Prostate gland (tissue), 2 donors: ENCODE results near the gene PRDM11. TPM values are rescaled to one million over a fixed set of nuclear protein-coding genes. Genes with fewer than 3 reads are reported as not detected.

Experiments used
- DNase-seq: peaks from one replicate; pipeline ENCODE4 v3.0.0-alpha.2; 2019; ENCODE audit warnings: low spot score
- H3K27ac ChIP-seq, 2 donors: fragments of 200-600 bp; sonication (generic); 2 replicates each; pipeline ENCODE4 v1.5.1; 2017 to 2019
- H3K27me3 ChIP-seq: fragments of 200-600 bp; sonication (generic); replicated peaks from 2 replicates; pipeline ENCODE4 v1.5.1; 2019; ENCODE audit not compliant: insufficient read depth
- H3K36me3 ChIP-seq, 2 donors: fragments of 200-600 bp; sonication (generic); 1 replicate in 1 of 2; 2 replicates in 1 of 2; pipeline versions ENCODE4 v1.5.1 to v1.8.1; 2017 to 2019
- H3K4me1 ChIP-seq: fragments of 200-600 bp; sonication (generic); replicated peaks from 2 replicates; pipeline ENCODE4 v1.5.1; 2019
- H3K4me3 ChIP-seq, 2 donors: fragments of 200-600 bp; sonication (generic); 2 replicates each; pipeline ENCODE4 v1.5.1; 2017 to 2019
- H3K9me3 ChIP-seq: fragments of 200-600 bp; sonication (generic); 2 replicates; pipeline ENCODE4 v1.5.1; 2017
- POLR2A ChIP-seq: fragments of 450-650 bp; IDR thresholded peaks from one replicate; pipeline ENCODE4 v1.6.1; 2016; ENCODE audit warnings: antibody characterized with exemption, mild to moderate bottlenecking
- POLR2AphosphoS5 ChIP-seq: sonication (generic); formaldehyde crosslinking; IDR thresholded peaks from one replicate; pipeline ENCODE4 v1.6.1; 2017; ENCODE audit warnings: antibody characterized with exemption
- WGBS: methylation state at CpG from one replicate; pipeline ENCODE4 v1.1.5; 2018; 5-methylcytosine and 5-hydroxymethylcytosine counted together
- intact Hi-C: fragments of 100-400 bp; cut with DNase I; formaldehyde crosslinking; loops from one replicate; pipeline ENCODE4 v1.14.2; 2022
- total RNA-seq, 2 donors: library from RNA; depleted of rRNA; stranded (reverse); fragments of >200 nt; gene quantifications; one replicate each; pipeline ENCODE4 v1.1.0, GENCODE V29; 2016
- TF ChIP-seq, protein P1 (sequence below), 4 experiments: fragments of 200-600 bp in 2 of 4; fragments of 450-650 bp in 2 of 4; sonication (generic) in 2 of 4; IDR thresholded peaks; 1 replicate in 3 of 4; 2 replicates in 1 of 4; pipeline ENCODE4 v1.5.1; 2016 to 2019; ENCODE audit warnings: antibody characterized with exemption in 4 of 4, mild to moderate bottlenecking in 2 of 4, moderate library complexity in 2 of 4

Gene PRDM11
- total RNA-seq, 2 donors from 2014 or later = 13.1 to 15.3 TPM

GRCh38 chr11:45133878-45134277 lies 12.6 kb upstream of the PRDM11 start:
- H3K9me3 ChIP-seq = no peaks in the 10 kb centered on the region
- no peak overlapping the region for H3K4me3 ChIP-seq

DNA sequence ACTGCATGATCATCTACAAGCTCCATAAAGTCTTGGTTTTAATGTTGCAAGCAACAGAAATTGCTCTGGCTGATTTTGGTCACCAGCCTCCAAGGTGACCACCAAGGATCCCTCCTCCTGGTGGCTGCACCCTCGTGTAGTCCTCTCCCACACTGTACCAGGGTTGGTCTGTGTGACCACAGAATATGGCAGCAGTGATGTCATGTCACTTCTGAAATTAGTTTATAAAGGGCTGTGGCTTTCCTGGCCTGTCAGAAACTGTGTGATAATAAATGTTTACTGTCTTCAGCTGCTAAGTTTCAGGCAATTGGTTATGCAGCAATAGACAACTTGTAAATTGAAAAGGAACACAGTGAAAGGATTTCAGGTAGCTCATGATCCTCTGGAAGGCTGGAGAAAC lies 5.3 kb upstream of the PRDM11 start:
- TF ChIP-seq, protein P1, sequence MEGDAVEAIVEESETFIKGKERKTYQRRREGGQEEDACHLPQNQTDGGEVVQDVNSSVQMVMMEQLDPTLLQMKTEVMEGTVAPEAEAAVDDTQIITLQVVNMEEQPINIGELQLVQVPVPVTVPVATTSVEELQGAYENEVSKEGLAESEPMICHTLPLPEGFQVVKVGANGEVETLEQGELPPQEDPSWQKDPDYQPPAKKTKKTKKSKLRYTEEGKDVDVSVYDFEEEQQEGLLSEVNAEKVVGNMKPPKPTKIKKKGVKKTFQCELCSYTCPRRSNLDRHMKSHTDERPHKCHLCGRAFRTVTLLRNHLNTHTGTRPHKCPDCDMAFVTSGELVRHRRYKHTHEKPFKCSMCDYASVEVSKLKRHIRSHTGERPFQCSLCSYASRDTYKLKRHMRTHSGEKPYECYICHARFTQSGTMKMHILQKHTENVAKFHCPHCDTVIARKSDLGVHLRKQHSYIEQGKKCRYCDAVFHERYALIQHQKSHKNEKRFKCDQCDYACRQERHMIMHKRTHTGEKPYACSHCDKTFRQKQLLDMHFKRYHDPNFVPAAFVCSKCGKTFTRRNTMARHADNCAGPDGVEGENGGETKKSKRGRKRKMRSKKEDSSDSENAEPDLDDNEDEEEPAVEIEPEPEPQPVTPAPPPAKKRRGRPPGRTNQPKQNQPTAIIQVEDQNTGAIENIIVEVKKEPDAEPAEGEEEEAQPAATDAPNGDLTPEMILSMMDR (IDR thresholded peaks at IDR 0.05) = no peak
- TF ChIP-seq POLR2A (no peak), POLR2AphosphoS5 (no peak)
- H3K4me3 ChIP-seq = no peak overlapping the region
- 29% methylated on average over 1 of the region's 1 CpG for WGBS
- H3K9me3 ChIP-seq = no peaks in the 10 kb centered on the region
- intact Hi-C loops = no loop called here
- no peaks in the 10 kb centered on the region for H3K36me3 ChIP-seq
- H3K4me1 ChIP-seq = no peaks in the 10 kb centered on the region
- H3K27me3 ChIP-seq = no peaks in the 10 kb centered on the region
- H3K27ac ChIP-seq = no peak overlapping the region
- no peak for DNase-seq

More at GRCh38 chr11:45133878-45134277, 12.6 kb upstream of the PRDM11 start:
- H3K36me3 ChIP-seq = no peaks in the 10 kb centered on the region
- no peaks in the 10 kb centered on the region for H3K4me1 ChIP-seq
- intact Hi-C loops = no loop called here
- no peak overlapping the region for H3K27ac ChIP-seq
- DNase-seq = no peak
- no peak for TF ChIP-seq POLR2A
- 88% methylated on average over 2 of the region's 2 CpGs for WGBS
- no peaks in the 10 kb centered on the region for H3K27me3 ChIP-seq

DNA sequence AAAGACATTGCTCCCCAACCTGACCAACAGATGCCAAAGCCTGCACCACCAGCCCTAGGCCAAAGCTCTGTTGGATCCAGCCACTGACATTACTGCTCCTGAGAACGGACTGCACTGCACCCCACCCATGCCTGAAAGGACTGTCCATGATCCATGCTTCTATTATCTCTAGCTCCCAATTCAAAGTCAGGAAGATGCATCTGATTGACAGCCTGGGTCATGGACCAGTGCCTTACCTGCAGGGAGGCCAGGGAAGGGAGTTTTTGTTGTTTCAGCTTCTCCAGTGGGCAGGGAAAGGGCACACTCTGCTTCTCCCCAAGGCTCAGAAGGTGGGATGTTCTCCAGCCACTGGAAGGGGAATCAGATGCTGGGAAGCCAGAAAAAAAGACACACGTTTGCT lies 4.8 kb upstream of the PRDM11 start:
- Histone ChIP-seq H3K36me3 (no peaks in the 10 kb centered on the region), H3K27me3 (no peaks in the 10 kb centered on the region), H3K4me1 (no peaks in the 10 kb centered on the region), H3K4me3 (no peak overlapping the region), H3K27ac (no peak overlapping the region), H3K9me3 (no peaks in the 10 kb centered on the region)
- DNase-seq = no peak
- TF ChIP-seq POLR2AphosphoS5 (no peak), POLR2A (no peak)
- TF ChIP-seq, protein P1 (IDR thresholded peaks at IDR 0.05) = no peak
- intact Hi-C loops = no loop called here
- WGBS = 58% methylated on average over 2 of the region's 2 CpGs

DNA sequence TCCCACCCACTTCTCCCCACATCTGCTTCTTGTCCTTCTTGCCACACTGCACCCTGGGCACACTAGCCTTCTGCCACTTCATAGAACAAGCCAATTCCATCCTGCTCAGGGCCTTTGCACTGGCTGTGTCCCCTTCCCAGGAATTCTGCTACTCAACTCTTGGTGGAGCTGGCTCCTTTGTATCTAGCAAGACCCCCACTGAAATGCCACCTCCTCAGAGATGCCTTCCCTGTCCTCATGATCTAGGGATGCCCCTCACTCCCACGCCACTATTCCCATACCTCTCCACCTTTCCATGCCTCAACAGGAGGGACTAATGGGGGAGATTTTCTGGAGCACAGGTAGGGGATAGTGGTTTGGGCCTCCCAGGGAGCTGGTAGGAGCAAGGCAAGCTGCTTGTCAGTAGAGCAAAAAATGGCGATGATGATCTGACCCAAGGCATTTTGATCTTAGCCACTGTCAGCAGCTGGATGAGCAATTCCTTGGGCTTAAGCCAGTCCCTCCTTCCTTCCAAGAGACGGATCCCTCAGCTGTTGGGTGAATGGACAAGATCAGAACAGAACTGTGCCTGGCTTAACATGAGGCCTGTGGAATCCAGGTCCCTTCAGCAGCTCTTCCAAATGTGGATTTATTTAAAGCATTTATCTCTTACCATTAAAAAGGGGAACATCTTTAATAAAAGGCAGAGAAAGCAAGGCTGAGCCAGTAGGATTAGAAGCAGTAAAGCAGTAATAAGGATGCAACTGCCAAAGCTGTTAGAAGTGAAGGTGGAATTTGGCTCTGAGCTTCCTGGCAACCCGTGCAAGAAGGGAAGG lies 4.0 kb upstream of the PRDM11 start:
- H3K27ac ChIP-seq = no peak overlapping the region
- TF ChIP-seq POLR2AphosphoS5 (no peak), POLR2A (no peak)
- TF ChIP-seq, protein P1 (IDR thresholded peaks at IDR 0.05) = no peak
- no peaks in the 10 kb centered on the region for H3K27me3 ChIP-seq
- H3K9me3 ChIP-seq = no peaks in the 10 kb centered on the region
- WGBS = 70% methylated on average over 4 of the region's 4 CpGs
- no peaks in the 10 kb centered on the region for H3K36me3 ChIP-seq
- H3K4me3 ChIP-seq = no peak overlapping the region
- H3K4me1 ChIP-seq = no peaks in the 10 kb centered on the region
- no peak for DNase-seq
- intact Hi-C loops = no loop called here

- H3K4me1 ChIP-seq = no peaks in the 10 kb centered on the region
- no peaks in the 10 kb centered on the region for H3K36me3 ChIP-seq
- H3K27ac ChIP-seq = no peak overlapping the region
- no peak overlapping the region for H3K4me3 ChIP-seq
- 97% methylated on average over 2 of the region's 2 CpGs for WGBS
- DNase-seq = no peak
- intact Hi-C loops = no loop called here
- H3K9me3 ChIP-seq = no peaks in the 10 kb centered on the region
- no peaks in the 10 kb centered on the region for H3K27me3 ChIP-seq
- no peak for TF ChIP-seq POLR2A
- TF ChIP-seq POLR2AphosphoS5 = no peak
- TF ChIP-seq, protein P1 (IDR thresholded peaks at IDR 0.05) = no peak
Measured at GRCh38 chr11:45143494-45143893, 2.9 kb upstream of the PRDM11 start.
